Erythroblast (primary cell): ENCODE results near the gene FAM83B.

Experiments used
- GATA1 ChIP-seq: IDR thresholded peaks from 2 replicates; pipeline ENCODE4 v1.6.1; 2011; ENCODE audit warnings: low read depth, mild to moderate bottlenecking, control low read depth, low read length, moderate library complexity
- POLR2A ChIP-seq: IDR thresholded peaks from 2 replicates; pipeline ENCODE4 v1.6.1; 2011; ENCODE audit warnings: mild to moderate bottlenecking, low read length

GRCh38 chr6:54875539-54875938, 29.0 kb downstream of the FAM83B start:
- no peak for TF ChIP-seq POLR2A
- no peak for TF ChIP-seq GATA1
